Ishikawa (cell line): ENCODE data around the gene LYRM4.

Source experiments
- CEBPB ChIP-seq: IDR thresholded peaks from 2 replicates; pipeline ENCODE4 v1.6.1; 2012
- CREB1 ChIP-seq: IDR thresholded peaks from 2 replicates; pipeline ENCODE4 v1.6.1; 2012; ENCODE audit warnings: low read depth
- EGR1 ChIP-seq: IDR thresholded peaks from 2 replicates; pipeline ENCODE4 v1.6.1; 2012
- EP300 ChIP-seq: IDR thresholded peaks from 2 replicates; pipeline ENCODE4 v1.6.1; 2012; ENCODE audit warnings: borderline replicate concordance
- FOXM1 ChIP-seq: IDR thresholded peaks from 2 replicates; pipeline ENCODE4 v1.6.1; 2012; ENCODE audit warnings: low read depth, borderline replicate concordance
- MAX ChIP-seq: IDR thresholded peaks from 2 replicates; pipeline ENCODE4 v1.6.1; 2012
- NFIC ChIP-seq: IDR thresholded peaks from 2 replicates; pipeline ENCODE4 v1.6.1; 2012
- RAD21 ChIP-seq: IDR thresholded peaks from 2 replicates; pipeline ENCODE4 v1.6.1; 2012; ENCODE audit warnings: low read depth
- TAF1 ChIP-seq: IDR thresholded peaks from 2 replicates; pipeline ENCODE4 v1.6.1; 2012; ENCODE audit warnings: low read depth, mild to moderate bottlenecking
- TCF12 ChIP-seq: IDR thresholded peaks from 2 replicates; pipeline ENCODE4 v1.6.1; 2012; ENCODE audit warnings: low read depth
- TEAD4 ChIP-seq: IDR thresholded peaks from 2 replicates; pipeline ENCODE4 v1.6.1; 2012
- USF1 ChIP-seq: IDR thresholded peaks from 2 replicates; pipeline ENCODE4 v1.6.1; 2012
- YY1 ChIP-seq: IDR thresholded peaks from 2 replicates; pipeline ENCODE4 v1.6.1; 2012; ENCODE audit warnings: low read depth
- ZBTB7A ChIP-seq: IDR thresholded peaks from 2 replicates; pipeline ENCODE4 v1.6.1; 2012; ENCODE audit warnings: low read depth
- TF ChIP-seq, protein P1 (sequence below): IDR thresholded peaks from 2 replicates; pipeline ENCODE4 v1.6.1; 2012; ENCODE audit warnings: low read depth, mild to moderate bottlenecking

Gene LYRM4

GRCh38 chr6:5199702-5200101 is 61.0 kb downstream of the LYRM4 start:
- TF ChIP-seq CREB1 (no peak), EGR1 (no peak), TAF1 (no peak), TEAD4 (no peak), NFIC (no peak), TCF12 (no peak), MAX (no peak), FOXM1 (no peak), RAD21 (no peak), ZBTB7A (no peak), USF1 (no peak), CEBPB (no peak), YY1 (no peak), EP300 (no peak)
- TF ChIP-seq, protein P1, sequence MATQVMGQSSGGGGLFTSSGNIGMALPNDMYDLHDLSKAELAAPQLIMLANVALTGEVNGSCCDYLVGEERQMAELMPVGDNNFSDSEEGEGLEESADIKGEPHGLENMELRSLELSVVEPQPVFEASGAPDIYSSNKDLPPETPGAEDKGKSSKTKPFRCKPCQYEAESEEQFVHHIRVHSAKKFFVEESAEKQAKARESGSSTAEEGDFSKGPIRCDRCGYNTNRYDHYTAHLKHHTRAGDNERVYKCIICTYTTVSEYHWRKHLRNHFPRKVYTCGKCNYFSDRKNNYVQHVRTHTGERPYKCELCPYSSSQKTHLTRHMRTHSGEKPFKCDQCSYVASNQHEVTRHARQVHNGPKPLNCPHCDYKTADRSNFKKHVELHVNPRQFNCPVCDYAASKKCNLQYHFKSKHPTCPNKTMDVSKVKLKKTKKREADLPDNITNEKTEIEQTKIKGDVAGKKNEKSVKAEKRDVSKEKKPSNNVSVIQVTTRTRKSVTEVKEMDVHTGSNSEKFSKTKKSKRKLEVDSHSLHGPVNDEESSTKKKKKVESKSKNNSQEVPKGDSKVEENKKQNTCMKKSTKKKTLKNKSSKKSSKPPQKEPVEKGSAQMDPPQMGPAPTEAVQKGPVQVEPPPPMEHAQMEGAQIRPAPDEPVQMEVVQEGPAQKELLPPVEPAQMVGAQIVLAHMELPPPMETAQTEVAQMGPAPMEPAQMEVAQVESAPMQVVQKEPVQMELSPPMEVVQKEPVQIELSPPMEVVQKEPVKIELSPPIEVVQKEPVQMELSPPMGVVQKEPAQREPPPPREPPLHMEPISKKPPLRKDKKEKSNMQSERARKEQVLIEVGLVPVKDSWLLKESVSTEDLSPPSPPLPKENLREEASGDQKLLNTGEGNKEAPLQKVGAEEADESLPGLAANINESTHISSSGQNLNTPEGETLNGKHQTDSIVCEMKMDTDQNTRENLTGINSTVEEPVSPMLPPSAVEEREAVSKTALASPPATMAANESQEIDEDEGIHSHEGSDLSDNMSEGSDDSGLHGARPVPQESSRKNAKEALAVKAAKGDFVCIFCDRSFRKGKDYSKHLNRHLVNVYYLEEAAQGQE: no peak

GRCh38 chr6:5199283-5199682 is 61.5 kb downstream of the LYRM4 start:
- TF ChIP-seq CEBPB (no peak), ZBTB7A (no peak), TEAD4 (no peak), TAF1 (no peak), EP300 (no peak), MAX (no peak), USF1 (no peak), NFIC (no peak)
- TF ChIP-seq, protein P1: no peak

DNA sequence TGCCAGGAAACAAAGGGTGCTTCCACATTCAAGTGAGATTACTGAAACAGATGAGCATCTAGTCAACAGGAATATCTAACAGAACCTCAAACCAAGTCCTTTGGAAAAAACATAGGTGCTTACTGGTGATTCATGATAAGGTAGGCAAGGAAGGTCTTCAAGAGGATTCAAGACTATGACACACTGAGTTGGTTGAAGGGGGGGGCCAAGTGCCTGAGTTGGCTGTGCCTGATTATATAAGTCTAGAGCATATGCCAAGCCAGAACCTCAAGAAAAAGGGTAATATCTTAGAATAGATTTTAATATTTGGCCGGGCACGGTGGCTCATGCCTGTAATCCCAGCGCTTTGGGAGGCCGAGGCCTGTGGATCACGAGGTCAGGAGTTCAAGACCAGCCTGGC is 63.7 kb downstream of the LYRM4 start:
- TF ChIP-seq TCF12: no peak
- TF ChIP-seq CEBPB: no peak
- TF ChIP-seq, protein P1: no peak
- TF ChIP-seq MAX: no peak
- no peak for TF ChIP-seq RAD21

DNA sequence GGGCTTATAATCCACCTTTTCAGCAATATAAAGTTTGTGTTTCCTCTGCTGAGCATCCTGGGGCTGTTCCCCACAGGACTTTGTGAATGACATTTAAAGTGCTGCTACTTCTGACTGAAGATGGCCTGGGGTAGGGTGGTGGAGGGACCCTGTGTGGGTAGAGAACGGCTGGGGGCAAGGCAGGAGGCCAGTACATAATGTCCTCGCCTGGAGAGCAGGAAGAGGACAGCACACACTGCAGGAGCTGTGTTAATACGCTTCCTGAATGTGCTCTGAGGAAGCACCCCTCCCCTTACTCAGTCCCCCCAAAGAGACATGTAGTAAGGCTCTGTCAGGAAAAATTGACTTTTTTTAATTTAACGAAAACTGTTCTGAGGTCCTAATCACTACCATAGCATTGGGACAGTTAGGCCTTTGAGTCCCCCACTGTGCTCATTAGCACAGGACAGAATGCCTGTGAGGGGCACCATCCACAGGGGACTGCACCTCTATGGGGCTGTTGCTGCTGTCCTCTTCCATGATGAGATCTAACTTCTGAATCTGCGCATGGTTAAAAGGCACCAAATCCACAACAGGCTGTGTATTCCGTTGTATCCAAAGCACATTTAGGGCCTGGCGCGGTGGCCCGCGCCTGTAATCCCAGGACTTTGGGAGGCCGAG is 68.5 kb downstream of the LYRM4 start:
- TF ChIP-seq NFIC: no peak
- TF ChIP-seq FOXM1: no peak
- no peak for TF ChIP-seq CEBPB
- no peak for TF ChIP-seq USF1
- TF ChIP-seq MAX: no peak
- TF ChIP-seq ZBTB7A: no peak
- TF ChIP-seq, protein P1: no peak
- TF ChIP-seq TCF12: no peak
- no peak for TF ChIP-seq YY1
- TF ChIP-seq TAF1: no peak
- TF ChIP-seq EP300: no peak
- TF ChIP-seq RAD21: no peak
- no peak for TF ChIP-seq EGR1
- TF ChIP-seq TEAD4: no peak
- TF ChIP-seq CREB1: no peak
